Activated CD4-positive, alpha-beta T cell treated with anti-CD3 and anti-CD28 coated beads, Interleukin-10, Interleukin-2, amounts not matched to agents 100 ng/mL and 50 ng/mL, durations not matched to agents 16 hours and 8 hours (primary cell): ENCODE data around the gene BOK.
"Not testable (repeated sequence)": the region's sequence is repeated elsewhere in the genome, so short reads cannot be mapped to it uniquely, and the experiment has no call there.

Source experiments
- DNase-seq: peaks from one replicate; pipeline ENCODE4 v3.0.0-alpha.2; 2020

BOK gene

GRCh38 chr2:241558532-241559322 is at the start of gene BOK:
Gene BOK, plus strand, starts transcription at chr2:241558745. Its CDS starts 739 bp downstream, at chr2:241559484.
- DNase-seq: no peak

GRCh38 chr2:241509155-241509784 is 49.3 kb upstream of the BOK start:
- DNase-seq: no peak

GRCh38 chr2:241511091-241511741 is 47.3 kb upstream of the BOK start:
- no peak for DNase-seq

GRCh38 chr2:241514553-241514952 is 44.0 kb upstream of the BOK start:
- DNase-seq: no peak

GRCh38 chr2:241514986-241515737 is 43.4 kb upstream of the BOK start:
- no peak for DNase-seq

GRCh38 chr2:241516520-241516965 is 42.0 kb upstream of the BOK start:
- no peak for DNase-seq

GRCh38 chr2:241517297-241517696 is 41.2 kb upstream of the BOK start:
- DNase-seq: no peak

GRCh38 chr2:241519669-241520068 is 38.9 kb upstream of the BOK start:
- no peak for DNase-seq

- DNase-seq: no peak
These were observed 36.1 kb upstream of the BOK start for GRCh38 chr2:241522477-241522876.

GRCh38 chr2:241525818-241526780 is 32.4 kb upstream of the BOK start:
- not testable (repeated sequence) for DNase-seq

- no peak for DNase-seq
These were observed 28.0 kb upstream of the BOK start for GRCh38 chr2:241530571-241530970.

GRCh38 chr2:241531161-241531722 is 27.3 kb upstream of the BOK start:
- DNase-seq: no peak

GRCh38 chr2:241532168-241532567 is 26.4 kb upstream of the BOK start:
- no peak for DNase-seq

- no peak for DNase-seq
These were observed 25.6 kb upstream of the BOK start for GRCh38 chr2:241532733-241533601.

- DNase-seq: no peak
These were observed 24.3 kb upstream of the BOK start for GRCh38 chr2:241534293-241534692.

GRCh38 chr2:241534701-241535375 is 23.7 kb upstream of the BOK start:
- no peak for DNase-seq

- no peak for DNase-seq
These were observed 22.5 kb upstream of the BOK start for GRCh38 chr2:241535871-241536655.

GRCh38 chr2:241538838-241539615 is 19.5 kb upstream of the BOK start:
- no peak for DNase-seq
